GM19452 (cell line): Measurements from ENCODE around the gene PGM1.

ENCODE experiments used
- ATAC-seq: cut with Tn5 transposase; IDR thresholded peaks from one replicate; pipeline ENCODE4 v1.9.1; 2021; ENCODE audit not compliant: unreplicated experiment

PGM1 gene

GRCh38 chr1:63663873-63664272 lies 70.7 kb downstream of the PGM1 start:
- no peak for ATAC-seq

GRCh38 chr1:63664742-63665141 lies 71.5 kb downstream of the PGM1 start:
- ATAC-seq: no peak

- no peak for ATAC-seq
Measured at GRCh38 chr1:63665410-63665809, 72.2 kb downstream of the PGM1 start.

GRCh38 chr1:63665824-63666223 lies 72.6 kb downstream of the PGM1 start:
- ATAC-seq: no peak

GRCh38 chr1:63668298-63668697 lies 75.1 kb downstream of the PGM1 start:
- no peak for ATAC-seq

- ATAC-seq: no peak
Measured at GRCh38 chr1:63669151-63669961, 76.1 kb downstream of the PGM1 start.

- ATAC-seq: no peak
Measured at GRCh38 chr1:63670164-63670563, 77.0 kb downstream of the PGM1 start.

- no peak for ATAC-seq
Measured at GRCh38 chr1:63671514-63671913, 78.3 kb downstream of the PGM1 start.

GRCh38 chr1:63674238-63674864 lies 81.1 kb downstream of the PGM1 start:
- ATAC-seq: no peak

GRCh38 chr1:63674865-63675419 lies 81.7 kb downstream of the PGM1 start:
- no peak for ATAC-seq

GRCh38 chr1:63675420-63675931 lies 82.3 kb downstream of the PGM1 start:
- no peak for ATAC-seq

- ATAC-seq: no peak
Measured at GRCh38 chr1:63677497-63677896, 84.3 kb downstream of the PGM1 start.

- no peak for ATAC-seq
Measured at GRCh38 chr1:63678200-63678599, 85.0 kb downstream of the PGM1 start.

- no peak for ATAC-seq
Measured at GRCh38 chr1:63679076-63679475, 85.9 kb downstream of the PGM1 start.

GRCh38 chr1:63679589-63679988 lies 86.4 kb downstream of the PGM1 start:
- ATAC-seq: no peak

- ATAC-seq: no peak
Measured at GRCh38 chr1:63682936-63683335, 89.7 kb downstream of the PGM1 start.

- no peak for ATAC-seq
Measured at GRCh38 chr1:63683759-63684158, 90.5 kb downstream of the PGM1 start.

GRCh38 chr1:63686696-63687095 lies 93.5 kb downstream of the PGM1 start:
- ATAC-seq: no peak

- no peak for ATAC-seq
Measured at GRCh38 chr1:63688302-63688890, 95.2 kb downstream of the PGM1 start.

- ATAC-seq: no peak
Measured at GRCh38 chr1:63690966-63691700, 97.9 kb downstream of the PGM1 start.
